Stimulated activated CD8-positive, alpha-beta memory T cell treated with anti-CD3 and anti-CD28 coated beads, Interleukin-12 subunit alpha, Interleukin-12 subunit beta, amount 100 ng/mL, for 24 hours (primary cell): ENCODE results near the gene DNAJC17.

Experiments used
- DNase-seq: peaks from one replicate; pipeline ENCODE4 v3.0.0-alpha.2; 2020; ENCODE audit errors: extremely low read depth

Gene DNAJC17, protein sequence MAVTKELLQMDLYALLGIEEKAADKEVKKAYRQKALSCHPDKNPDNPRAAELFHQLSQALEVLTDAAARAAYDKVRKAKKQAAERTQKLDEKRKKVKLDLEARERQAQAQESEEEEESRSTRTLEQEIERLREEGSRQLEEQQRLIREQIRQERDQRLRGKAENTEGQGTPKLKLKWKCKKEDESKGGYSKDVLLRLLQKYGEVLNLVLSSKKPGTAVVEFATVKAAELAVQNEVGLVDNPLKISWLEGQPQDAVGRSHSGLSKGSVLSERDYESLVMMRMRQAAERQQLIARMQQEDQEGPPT

DNA sequence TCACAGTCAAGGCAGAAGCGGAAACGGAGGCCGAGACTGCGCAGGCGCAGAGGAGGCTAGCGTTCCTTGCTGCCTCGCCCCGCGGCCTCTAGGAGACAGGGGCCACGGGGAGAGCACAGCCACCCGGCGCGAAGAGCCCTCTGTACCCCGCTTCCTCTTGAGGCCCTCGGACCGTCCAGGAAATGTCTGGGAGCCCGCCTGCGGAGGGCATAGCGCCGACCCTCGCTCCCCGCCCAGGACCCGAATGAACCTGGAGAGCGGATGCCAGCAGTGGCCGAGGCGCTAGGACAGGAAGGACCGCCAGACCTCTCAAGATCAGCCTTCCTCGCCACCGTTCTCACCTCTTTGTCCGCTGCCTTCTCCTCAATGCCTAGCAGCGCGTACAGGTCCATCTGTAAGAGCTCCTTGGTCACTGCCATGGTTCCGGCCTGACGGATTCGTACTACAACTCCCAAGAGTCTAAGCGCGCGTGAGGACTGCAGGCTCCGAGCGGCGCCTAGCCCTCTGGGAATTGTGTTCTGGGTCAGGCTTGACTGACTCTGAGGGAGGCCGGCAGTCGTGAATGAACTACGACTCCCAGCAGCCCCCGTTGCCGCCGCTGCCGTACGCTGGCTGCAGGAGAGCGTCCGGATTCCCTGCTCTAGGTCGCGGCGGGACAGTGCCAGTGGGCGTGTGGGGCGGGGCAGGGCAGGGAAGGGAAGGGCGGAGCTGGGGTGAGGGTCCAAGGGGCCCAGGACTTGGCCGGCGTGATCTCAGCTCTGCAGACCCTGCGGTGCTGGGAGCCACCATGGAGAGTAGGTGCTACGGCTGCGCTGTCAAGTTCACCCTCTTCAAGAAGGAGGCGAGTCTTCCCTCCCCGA lies at the start of gene DNAJC17, which contains the start of gene ZFYVE19:
Gene DNAJC17, minus strand, starts transcription at position 446 of the 860 bp plus-strand sequence. Its CDS starts 27 bp downstream, at position 419.
Gene ZFYVE19, plus strand, starts transcription at position 62 of the 860 bp plus-strand sequence. Its CDS starts 501 bp downstream, at position 563.
- peak; percentile 84 for DNase-seq

DNA sequence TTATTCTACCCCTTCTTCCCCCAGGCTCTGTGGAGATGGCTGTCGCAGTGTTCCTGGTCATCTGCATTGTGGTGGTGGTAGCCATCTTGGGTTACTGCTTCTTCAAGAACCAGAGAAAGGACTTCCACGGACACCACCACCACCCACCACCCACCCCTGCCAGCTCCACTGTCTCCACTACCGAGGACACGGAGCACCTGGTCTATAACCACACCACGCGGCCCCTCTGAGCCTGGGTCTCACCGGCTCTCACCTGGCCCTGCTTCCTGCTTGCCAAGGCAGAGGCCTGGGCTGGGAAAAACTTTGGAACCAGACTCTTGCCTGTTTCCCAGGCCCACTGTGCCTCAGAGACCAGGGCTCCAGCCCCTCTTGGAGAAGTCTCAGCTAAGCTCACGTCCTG lies 49.5 kb upstream of the DNAJC17 start:
- no peak for DNase-seq

- DNase-seq: no peak
These were observed 48.5 kb upstream of the DNAJC17 start for GRCh38 chr15:40855706-40856234.

DNA sequence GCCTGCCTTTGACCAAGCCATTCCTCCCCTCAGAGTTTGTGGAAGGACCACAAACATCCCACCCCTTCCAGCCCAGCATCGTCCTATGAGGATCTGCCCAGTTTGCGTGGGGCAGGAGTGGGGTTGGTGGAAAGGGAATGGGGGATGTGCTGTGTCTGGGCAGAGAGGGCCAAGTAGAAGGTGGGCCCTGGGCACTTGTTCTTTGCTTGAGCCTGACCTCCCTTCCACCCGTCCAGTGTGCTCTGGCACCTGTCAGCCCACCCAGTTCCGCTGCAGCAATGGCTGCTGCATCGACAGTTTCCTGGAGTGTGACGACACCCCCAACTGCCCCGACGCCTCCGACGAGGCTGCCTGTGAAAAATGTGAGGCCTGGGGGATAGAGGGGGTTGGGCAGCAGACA lies 46.9 kb upstream of the DNAJC17 start:
- no peak for DNase-seq

GRCh38 chr15:40853241-40853890 lies 46.1 kb upstream of the DNAJC17 start:
- no peak for DNase-seq

DNA sequence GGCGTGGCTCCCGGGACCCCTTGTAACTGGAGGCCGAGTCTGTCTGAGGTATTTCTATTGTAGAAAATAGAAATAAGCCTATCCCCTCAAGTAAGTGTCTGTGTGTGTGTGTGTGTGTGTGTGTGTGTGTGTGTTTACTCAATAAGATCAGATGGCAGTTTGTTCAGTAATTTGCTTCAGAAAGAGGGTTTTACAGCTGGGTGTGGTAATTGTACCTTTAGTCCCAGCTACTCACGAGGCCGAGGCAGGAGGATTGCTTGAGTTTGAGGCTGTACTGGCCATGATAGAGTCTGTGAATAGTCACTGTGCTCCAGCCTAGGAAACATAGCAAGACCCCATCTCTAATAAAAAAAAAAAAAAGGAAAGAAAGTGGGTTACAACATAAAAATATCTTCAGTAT lies 45.3 kb upstream of the DNAJC17 start:
- no peak for DNase-seq

DNA sequence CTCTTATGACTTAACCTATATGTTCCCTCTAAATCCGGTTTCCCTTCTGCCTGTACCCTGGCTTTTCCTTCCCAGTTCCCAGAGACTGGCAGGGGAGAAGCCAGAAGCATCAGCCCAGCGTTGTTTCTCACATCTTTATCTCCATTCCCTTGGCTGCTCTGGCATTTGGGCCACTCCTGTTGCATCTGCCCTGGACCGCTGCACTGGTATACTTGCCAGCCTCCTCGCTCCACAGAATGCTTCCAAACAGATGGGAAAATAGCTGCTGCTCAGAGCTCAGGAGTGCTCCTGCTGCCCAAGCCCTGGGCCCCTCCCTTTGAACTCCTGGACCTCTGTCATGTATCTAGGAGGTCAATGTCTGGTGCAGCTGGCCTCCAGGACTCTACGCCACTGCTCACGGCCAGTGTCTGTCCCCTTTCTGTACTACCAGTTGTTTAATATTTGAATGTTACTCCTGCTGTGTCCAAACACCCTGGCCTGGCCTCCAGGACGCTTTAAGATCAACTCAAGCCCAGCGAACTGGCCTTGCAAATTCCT lies 43.4 kb upstream of the DNAJC17 start:
- DNase-seq: no peak

DNA sequence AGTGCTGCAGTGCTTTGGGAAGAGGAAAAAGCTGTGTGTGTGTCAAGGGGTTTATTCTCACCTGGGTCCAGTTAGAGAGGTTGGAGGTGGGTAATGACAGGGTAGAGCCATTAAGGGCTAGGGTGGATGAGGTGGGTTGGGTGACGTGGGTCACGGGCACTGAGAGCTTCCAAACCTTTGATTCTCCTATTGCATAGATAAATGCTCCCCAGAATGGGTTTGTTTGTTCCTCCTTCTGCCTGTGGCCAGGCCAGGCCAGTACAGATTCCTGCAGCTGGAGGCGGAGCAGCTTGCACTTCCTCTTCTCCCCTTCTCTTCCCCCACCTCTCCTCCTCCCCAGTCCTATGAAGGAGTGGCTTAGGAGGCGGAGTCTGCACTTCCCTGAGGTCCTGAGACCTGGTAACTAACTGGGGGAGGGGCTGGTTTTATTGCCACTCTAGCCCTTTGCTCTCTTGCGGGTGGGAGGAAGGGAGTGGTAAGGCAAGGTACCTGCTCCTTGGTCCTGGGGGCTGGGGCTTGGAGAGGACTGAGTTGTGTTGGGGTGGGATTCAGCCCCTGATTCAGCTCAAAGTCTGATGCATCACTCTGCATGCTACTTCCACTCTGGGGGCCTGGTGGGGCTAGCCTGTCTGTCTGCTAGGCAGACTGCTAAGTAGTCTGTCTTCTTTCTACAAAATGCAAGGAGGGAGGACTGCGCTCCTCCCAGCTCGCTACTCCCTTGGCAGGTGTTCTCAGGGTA lies 40.1 kb upstream of the DNAJC17 start:
- no peak for DNase-seq

DNA sequence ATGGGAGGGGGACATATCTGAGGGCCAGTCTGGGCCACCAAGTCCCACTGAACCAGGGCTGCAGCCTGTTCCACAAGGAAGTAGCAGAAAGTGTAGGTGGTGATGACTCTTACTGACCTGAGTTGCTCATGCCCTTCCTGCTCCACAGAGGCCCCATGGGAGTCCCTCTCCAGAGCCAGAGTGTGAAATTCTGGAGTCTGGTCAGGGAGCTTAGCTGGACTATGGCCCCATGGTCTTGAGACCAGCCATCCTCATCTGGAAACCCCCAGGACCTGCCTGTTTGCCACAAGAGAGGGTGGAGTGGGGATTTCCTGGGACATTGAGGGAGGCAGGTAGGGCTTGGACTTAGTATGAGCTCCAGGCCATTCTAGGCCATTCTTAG lies 39.6 kb upstream of the DNAJC17 start:
- no peak for DNase-seq

DNA sequence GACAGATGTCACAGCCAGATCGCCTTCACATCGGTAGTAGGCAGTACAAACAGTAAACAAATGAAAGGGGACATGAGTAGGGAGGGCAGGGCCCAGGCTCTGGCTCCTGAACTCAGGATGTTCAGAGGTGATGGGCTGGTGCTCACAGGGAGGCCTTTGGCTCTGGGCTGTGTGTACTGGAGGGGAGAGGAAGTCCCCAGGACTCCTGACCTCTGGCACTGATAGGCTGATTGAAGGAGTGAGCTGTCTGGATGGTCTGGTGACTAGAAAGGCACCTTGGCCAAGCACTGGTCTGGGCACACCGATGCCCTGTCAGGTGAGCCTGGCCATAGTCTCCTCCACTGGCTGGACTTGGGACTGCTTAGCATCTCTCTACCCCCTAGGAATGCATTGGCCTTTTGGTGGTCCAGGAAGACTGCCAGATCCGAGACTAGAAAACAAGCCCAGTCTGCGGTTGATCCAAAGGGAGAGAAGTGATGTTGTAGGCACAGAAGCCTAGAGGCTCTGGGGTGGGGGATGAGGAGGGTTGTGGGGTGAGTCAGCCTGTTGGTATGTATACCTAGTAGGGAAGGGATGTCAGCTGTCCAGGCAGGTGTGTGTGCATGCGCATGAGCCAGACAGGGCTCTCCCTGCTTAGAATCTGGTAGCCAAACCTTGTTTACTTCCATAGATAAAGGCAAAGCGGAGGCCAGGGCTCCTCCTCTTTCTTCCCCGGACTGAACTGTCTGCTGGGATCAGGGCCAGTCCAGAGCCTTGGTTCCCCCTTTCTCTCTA lies 38.4 kb upstream of the DNAJC17 start:
- DNase-seq: no peak

DNA sequence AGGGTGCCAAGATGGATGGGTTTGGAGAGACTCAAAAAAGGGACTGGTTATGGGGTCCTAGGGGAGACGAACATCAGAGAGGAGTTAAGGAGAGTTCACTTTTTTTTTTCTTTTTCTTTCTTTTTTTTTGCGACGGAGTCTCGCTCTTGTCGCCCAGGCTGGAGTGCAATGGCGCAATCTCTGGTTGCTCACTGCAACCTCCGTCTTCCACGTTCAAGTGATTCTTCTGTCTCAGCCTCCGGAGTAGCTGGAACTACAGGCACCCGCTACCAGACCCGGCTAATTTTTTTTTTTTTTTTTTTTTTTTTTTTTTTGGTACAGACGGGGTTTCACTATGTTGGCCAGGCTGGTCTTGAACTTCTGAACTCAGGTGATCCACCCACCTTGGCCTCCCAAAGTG lies 37.8 kb upstream of the DNAJC17 start:
- no peak for DNase-seq

DNA sequence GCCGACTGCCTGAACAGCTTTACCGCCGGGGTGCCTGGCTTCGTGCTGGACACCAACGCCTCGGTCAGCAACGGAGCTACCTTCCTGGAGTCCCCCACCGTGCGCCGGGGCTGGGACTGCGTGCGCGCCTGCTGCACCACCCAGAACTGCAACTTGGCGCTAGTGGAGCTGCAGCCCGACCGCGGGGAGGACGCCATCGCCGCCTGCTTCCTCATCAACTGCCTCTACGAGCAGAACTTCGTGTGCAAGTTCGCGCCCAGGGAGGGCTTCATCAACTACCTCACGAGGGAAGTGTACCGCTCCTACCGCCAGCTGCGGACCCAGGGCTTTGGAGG lies 37.4 kb upstream of the DNAJC17 start:
- DNase-seq: no peak

GRCh38 chr15:40843885-40844695 lies 36.8 kb upstream of the DNAJC17 start, which contains the start of gene SPINT1:
Gene SPINT1 (plus strand): TSS chr15:40844048. CDS start chr15:40844555, 507 bp downstream.
- peak; percentile 36 for DNase-seq

- DNase-seq: no peak
These were observed 36.1 kb upstream of the DNAJC17 start for GRCh38 chr15:40843261-40843884.

DNA sequence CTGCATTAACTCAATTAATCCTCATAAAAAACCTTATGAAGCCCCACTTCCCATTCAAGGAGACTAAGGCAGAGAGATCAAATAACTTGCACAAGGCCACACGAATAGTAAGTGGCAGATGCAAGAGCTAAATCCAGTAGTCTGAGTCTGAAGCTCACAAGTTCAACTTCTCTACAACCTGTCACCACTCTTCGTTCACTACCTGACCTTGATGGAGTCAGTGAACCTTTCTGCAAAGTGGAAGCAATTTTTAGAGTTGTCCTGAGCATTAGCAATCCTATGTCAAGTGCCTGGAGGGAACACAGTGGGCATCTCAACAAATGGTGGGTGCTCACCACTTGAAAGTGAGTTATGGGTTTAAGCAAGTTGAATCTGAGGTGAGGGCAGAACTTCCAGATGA lies 34.5 kb upstream of the DNAJC17 start:
- DNase-seq: no peak

- DNase-seq: no peak
These were observed 31.5 kb upstream of the DNAJC17 start for GRCh38 chr15:40838756-40839155.

GRCh38 chr15:40836020-40836419 lies 28.7 kb upstream of the DNAJC17 start:
- DNase-seq: no peak

- no peak for DNase-seq
These were observed 25.6 kb upstream of the DNAJC17 start for GRCh38 chr15:40832903-40833302.

- no peak for DNase-seq
These were observed 24.6 kb upstream of the DNAJC17 start for GRCh38 chr15:40831861-40832260.
